HEK293T (cell line): ENCODE data around the gene HSPA1A.

Experiments
- BHLHE40 ChIP-seq: fragments of 450-650 bp; IDR thresholded peaks from 2 replicates; pipeline ENCODE4 v1.6.1; 2016; ENCODE audit warnings: mild to moderate bottlenecking, moderate library complexity, borderline replicate concordance
- FOXK2 ChIP-seq: fragments of 450-650 bp; IDR thresholded peaks from 2 replicates; pipeline ENCODE4 v1.6.1; 2016; ENCODE audit warnings: mild to moderate bottlenecking
- FOXM1 ChIP-seq: fragments of 450-650 bp; IDR thresholded peaks from 2 replicates; pipeline ENCODE4 v1.6.1; 2017; ENCODE audit warnings: mild to moderate bottlenecking, borderline replicate concordance
- L3MBTL2 ChIP-seq: fragments of 450-650 bp; conservative IDR thresholded peaks from 2 replicates; pipeline ENCODE4 v1.6.1; 2016; ENCODE audit warnings: mild to moderate bottlenecking
- PKNOX1 ChIP-seq: fragments of 450-650 bp; IDR thresholded peaks from 2 replicates; pipeline ENCODE4 v1.6.1; 2016
- SUZ12 ChIP-seq: fragments of 450-650 bp; IDR thresholded peaks from 2 replicates; pipeline ENCODE4 v1.6.1; 2016; ENCODE audit warnings: mild to moderate bottlenecking

GRCh38 chr6:31765910-31766794, 49.2 kb upstream of the HSPA1A start:
- no peak for TF ChIP-seq BHLHE40
- TF ChIP-seq FOXK2, result no peak
- TF ChIP-seq PKNOX1, result no peak
- no peak for TF ChIP-seq SUZ12
- TF ChIP-seq L3MBTL2, result no peak
- no peak for TF ChIP-seq FOXM1
